GM19395 (cell line): ENCODE results near the gene RAB6B.

ENCODE experiments used
- ATAC-seq: cut with Tn5 transposase; IDR thresholded peaks from one replicate; pipeline ENCODE4 v1.9.1; 2021; ENCODE audit warnings: mild to moderate bottlenecking, moderate library complexity; ENCODE audit not compliant: unreplicated experiment

RAB6B gene

GRCh38 chr3:133895208-133896001 lies at the start of gene RAB6B:
Gene RAB6B (minus strand): TSS chr3:133895882. CDS start chr3:133895466, 416 bp downstream.
- ATAC-seq = peak; percentile 52

DNA sequence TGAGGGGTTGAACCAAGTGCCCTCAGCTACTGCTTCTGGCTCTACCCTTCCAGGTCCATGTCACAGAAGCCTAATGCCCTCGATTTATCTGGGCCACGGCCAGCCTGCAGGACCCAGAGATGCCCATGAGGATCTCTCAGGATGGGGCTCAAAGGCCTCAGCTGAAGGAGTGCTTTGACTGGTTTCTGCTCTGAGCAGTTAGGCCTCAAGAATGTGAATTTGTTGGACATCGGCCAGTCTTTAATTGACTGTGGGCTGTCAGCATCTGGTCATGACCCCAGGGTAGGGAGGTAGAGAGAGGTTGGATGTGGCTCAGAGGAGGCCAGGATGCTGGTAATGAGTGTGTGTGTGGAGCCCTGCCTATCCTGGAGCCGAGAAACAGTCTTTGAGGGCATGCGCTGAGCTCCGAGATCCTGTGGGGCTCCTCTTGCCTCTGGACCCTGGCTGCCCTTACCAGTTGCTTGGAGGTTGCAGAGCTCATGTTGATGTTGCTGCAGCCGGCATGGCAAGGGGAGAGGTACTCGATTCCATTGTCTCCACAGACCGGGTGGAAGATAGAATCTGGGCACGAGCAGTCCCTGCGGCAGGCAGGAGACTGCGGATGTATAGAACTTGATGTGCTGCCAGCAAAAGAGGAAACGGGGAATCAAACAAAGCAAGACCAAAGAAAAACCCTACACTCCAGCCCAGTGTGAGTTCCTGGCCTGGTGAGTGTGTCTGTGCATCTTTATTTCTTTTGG lies 49.1 kb upstream of the RAB6B start:
- ATAC-seq = no peak

- no peak for ATAC-seq
These were observed 48.5 kb upstream of the RAB6B start for GRCh38 chr3:133944181-133944580.

GRCh38 chr3:133943639-133944141 lies 48.0 kb upstream of the RAB6B start:
- no peak for ATAC-seq

DNA sequence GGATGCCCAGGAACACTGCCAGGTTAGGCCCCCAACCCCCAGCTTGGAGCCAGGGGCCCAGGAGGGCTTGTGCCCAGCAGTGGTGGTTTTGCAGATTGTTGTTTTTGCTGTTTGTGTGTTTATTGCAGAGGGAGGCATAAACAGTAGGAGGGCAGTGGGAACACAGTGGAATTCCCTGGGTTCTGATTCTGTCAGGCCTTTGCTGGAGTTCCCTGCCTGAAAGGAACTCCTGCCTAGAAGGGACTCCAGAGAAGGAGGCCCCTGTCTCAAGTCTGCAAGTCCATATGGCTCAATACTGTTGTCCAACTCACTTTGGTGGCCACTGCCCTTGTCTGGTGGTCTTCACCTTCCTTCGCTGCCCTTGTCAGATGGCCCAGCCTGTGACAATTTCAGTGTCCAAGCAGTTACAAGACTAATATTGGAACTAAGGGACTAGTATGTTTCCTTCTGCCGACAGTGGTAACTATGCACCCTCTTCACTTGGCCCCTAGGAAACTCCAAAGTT lies 47.4 kb upstream of the RAB6B start:
- no peak for ATAC-seq

DNA sequence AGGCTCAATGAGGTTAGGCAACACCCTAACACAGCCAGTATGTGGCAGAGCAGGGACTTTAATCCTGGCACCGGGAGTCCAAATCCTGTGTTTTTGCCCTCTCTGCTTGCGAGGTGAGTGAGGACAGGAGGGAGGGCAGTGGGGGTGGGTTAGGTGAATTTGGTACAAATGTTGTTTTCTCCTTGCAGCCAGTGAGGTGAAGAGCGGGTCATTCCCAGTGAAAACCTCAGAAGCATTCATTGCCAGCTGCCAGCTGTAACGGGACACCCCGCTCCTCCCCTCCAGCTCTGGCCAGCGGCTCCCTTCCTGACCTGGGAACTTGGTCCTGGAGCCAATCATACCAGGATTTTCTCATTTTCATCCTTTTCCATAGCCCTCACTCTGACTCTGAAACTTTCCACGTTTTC lies 45.7 kb upstream of the RAB6B start:
- ATAC-seq = no peak

- ATAC-seq = no peak
These were observed 44.9 kb upstream of the RAB6B start for GRCh38 chr3:133940536-133940935.

DNA sequence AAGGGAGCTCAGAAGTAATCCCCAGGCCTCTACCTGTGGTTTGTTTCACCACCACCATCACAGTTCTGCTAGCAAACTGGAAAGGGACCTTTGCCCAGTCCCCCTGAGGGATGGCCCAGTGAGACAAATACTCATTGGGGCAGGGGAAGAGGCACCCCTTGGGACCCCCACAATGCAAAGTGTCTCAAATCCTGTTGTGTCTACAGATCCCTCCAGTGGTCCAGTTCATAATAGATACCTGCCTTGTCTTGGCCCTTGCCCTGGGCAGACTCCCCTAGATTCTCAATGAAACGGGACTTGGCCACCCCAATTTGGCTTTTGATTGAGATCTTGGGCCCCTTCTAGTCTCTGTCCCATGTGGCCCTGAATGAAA lies 43.8 kb upstream of the RAB6B start:
- no peak for ATAC-seq

- ATAC-seq = no peak
These were observed 43.2 kb upstream of the RAB6B start for GRCh38 chr3:133938770-133939462.

- ATAC-seq = no peak
These were observed 42.3 kb upstream of the RAB6B start for GRCh38 chr3:133937756-133938601.

DNA sequence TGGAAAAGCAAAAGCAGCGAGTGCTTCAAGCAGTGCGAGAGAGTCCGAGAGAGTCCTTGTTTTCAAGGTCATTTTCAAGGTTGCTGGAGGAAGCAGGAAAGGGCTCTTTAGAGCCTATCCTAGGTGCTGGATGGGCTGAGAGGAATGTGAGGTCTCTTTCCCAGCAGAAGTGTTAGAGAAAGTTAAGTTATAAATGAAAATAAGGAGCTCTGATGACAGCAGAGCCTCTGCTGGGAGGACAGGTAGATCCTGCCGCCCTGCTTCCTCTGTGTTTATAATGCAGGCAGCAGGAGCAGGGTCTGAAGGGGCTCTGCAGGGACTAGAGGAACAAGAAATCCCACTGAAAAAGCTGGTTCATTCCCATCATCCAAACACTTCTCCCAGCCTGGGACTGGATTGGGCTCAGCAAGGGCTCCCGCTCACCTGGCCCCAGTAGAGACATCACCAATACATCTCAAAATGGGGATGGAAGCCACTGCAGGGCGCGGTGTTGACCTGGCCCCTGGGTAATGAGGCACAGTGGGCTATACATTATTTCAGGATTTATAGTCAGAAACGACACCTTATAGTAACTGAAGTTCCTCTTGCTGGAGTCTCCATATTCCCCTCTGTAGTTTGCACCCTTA lies 41.5 kb upstream of the RAB6B start:
- ATAC-seq = no peak

DNA sequence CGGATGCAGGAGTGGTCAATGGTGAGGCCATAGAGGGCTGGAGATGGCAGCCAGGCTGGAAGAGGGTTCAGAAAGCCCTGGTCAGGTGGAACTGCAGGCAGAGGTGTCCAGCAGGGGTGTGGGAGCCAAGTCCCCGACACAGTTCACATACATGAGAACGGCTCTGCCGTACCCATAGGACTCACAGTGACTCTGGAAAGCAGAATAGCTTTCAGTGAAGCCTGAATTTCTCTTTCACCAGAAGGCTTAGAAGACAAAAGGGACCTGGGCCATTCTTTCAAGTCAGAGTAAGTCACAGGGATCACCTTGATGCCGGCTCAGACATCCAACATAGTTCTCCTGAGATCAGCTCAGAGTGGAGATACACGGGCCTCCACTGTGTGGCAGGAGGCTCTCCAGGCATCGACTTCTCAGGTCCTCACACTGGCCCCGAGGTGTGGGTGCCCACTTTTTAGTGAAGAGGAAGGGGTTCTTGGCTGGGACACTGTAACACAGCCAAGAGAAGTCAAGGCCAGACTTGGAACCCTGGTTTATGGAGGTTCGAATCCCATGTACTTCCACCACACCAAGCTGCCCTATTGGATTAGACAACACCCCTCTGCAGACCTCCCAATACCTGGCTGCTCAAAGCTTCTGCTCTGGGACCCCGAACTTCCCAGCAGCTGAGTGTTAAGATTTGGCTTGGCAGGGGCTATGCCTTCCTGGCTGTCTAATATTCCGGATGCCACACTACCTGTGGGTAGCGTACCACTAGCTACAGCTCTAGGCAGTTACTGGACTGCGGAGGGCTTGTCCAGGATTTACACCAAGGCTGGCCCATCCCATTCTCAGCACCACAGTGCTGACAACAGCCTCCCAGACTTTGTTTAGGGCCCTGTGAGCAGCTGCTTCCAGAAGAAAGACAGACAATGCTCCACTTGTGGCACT lies 40.4 kb upstream of the RAB6B start:
- no peak for ATAC-seq

DNA sequence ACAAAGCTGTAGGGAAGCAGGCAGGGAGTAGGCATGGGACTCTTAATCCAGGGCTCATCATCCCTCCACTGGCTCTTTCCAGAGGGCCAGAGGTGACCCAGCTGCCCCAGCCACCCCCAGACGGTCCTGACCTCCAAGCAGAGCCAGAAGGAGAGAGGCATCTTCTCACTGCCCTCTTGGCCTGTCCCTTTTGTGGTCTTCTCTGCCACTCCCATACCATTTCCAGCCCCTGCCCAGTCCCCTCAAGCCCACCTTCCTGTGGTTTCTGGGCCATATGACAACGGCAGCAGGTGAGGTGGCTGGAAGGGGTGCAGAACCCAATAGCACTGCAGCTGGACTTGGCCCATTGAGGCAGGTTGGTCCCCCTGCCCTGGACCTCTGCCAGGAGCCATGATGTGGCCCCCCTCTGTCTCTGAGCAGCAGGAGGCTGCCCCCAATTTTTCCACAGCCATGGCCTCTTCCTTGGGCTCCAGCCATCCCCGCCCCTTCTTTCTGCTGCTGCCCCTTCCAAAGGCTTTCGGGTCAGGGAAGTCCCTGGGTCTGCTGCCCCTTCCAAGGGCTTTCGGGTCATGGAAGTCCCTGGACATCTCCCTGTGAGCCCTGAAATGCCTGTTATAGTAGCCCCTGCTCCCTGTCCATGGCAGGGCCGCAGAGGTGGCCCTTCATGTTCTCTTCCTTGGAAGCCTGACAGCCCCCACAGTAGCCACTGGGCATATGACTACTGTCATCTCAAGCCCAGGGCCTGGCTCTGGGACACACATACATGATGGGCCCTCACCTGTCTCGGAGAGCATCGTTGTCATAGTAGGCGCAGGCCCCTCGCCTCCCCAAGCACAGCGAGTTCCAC lies 39.5 kb upstream of the RAB6B start:
- ATAC-seq = no peak

GRCh38 chr3:133934073-133934970 lies 38.6 kb upstream of the RAB6B start:
- ATAC-seq = no peak

DNA sequence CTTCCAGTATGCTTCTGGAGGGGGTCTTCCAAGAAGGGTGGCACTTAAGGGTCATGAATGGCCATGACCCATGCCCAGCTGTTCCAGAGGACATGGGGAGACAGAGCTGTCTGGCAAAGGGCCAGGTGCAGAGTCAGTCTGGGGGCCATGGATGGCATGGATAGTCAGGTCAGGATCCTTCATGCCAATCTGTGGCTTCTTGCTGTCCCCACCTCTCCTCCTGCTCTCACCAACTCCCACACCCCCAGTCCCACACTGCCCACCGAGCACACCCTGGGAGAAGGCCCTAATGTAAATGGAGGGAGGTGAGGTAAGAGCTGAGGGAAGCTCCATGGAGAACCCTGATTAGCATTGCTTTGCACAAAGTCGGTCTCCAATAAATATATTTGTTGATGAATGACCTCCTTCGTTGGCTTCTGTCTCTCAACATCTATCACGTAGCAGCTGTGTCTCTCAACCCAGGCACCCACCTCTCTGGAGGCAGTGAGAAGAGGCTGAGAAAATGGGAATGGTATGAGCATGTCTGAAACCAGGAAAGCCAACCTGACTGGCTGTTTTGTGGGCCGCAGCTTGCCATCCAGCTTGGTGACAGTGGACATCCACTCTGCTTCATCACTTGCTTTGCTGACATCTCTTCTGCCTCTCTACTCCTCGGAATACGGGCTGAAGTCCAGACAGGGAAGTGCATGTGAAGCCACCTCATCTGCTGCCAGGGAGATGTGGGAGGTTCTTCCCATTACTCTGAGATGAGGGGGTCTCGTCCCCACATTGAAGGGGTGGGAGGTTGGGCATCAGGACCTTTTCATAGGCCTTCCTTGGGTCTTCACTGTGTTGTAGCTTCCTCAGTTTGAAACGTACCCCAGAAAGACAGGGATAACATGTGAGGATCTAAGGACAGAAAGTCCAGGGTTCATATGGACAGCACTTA lies 37.7 kb upstream of the RAB6B start:
- ATAC-seq = no peak

- ATAC-seq = no peak
These were observed 36.3 kb upstream of the RAB6B start for GRCh38 chr3:133932009-133932408.
